GM13976 (cell line): ENCODE results near the gene MAP2.

Source experiments
- DNase-seq: peaks from one replicate; pipeline ENCODE4 v3.0.0; 2012; ENCODE audit warnings: low spot score
- CTCF ChIP-seq: IDR thresholded peaks from 2 replicates; pipeline ENCODE4 v1.5.1; 2012; ENCODE audit warnings: borderline replicate concordance, mild to moderate bottlenecking; ENCODE audit not compliant: insufficient read depth; ENCODE audit errors: extremely low read depth, missing control alignments, control extremely low read depth
- in situ Hi-C: fragments of 300-500 bp; cut with MboI; formaldehyde crosslinking; loops from one replicate; pipeline ENCODE4 v1.12.0; 2022; ENCODE audit warnings: low sequenced_read_pairs, mixed read lengths, inconsistent platforms; ENCODE audit not compliant: unreplicated experiment

The MAP2 gene

GRCh38 chr2:209642146-209642820, 218.4 kb downstream of the MAP2 start:
- in situ Hi-C loops, result no loop called here
- TF ChIP-seq CTCF, result no peak
- DNase-seq, result no peak

GRCh38 chr2:209644842-209645241, 221.0 kb downstream of the MAP2 start:
- TF ChIP-seq CTCF, result no peak

GRCh38 chr2:209648714-209649113, 224.9 kb downstream of the MAP2 start:
- in situ Hi-C loops, result no loop called here
- TF ChIP-seq CTCF, result no peak
- no peak for DNase-seq

More at GRCh38 chr2:209644842-209645241, 221.0 kb downstream of the MAP2 start:
- in situ Hi-C loops, result no loop called here
- no peak for DNase-seq

GRCh38 chr2:209653134-209653533, 229.3 kb downstream of the MAP2 start:
- no peak for TF ChIP-seq CTCF
- in situ Hi-C loops, result no loop called here
- no peak for DNase-seq

GRCh38 chr2:209661286-209661894, 237.5 kb downstream of the MAP2 start:
- no peak for TF ChIP-seq CTCF
- DNase-seq, result no peak
- in situ Hi-C loops, result no loop called here

- in situ Hi-C loops, result no loop called here
- TF ChIP-seq CTCF, result no peak
- DNase-seq, result no peak
Measured at GRCh38 chr2:209662021-209662420, 238.2 kb downstream of the MAP2 start.

- DNase-seq, result no peak
- in situ Hi-C loops, result no loop called here
- no peak for TF ChIP-seq CTCF
Measured at GRCh38 chr2:209663139-209663538, 239.3 kb downstream of the MAP2 start.
